Gastroesophageal sphincter (tissue), 3 donors: Measurements from ENCODE around the gene KCNN3.

Experiments
- CTCF ChIP-seq, 4 experiments: fragments of 200-600 bp in 2 of 4; fragments of 450-650 bp in 2 of 4; sonication (generic) in 1 of 4; IDR thresholded peaks; one replicate each; pipeline ENCODE4 v1.5.1; 2017 to 2019; ENCODE audit warnings: antibody characterized with exemption in 4 of 4, mild to moderate bottlenecking in 2 of 4, moderate library complexity in 2 of 4
- EP300 ChIP-seq: sonication (generic); formaldehyde crosslinking; IDR thresholded peaks from one replicate; pipeline ENCODE4 v1.6.1; 2017; ENCODE audit warnings: antibody characterized with exemption, mild to moderate bottlenecking
- POLR2A ChIP-seq, 2 donors: fragments of 450-650 bp; IDR thresholded peaks; one replicate each; pipeline ENCODE4 v1.6.1; 2017; ENCODE audit warnings: antibody characterized with exemption in 2 of 2, mild to moderate bottlenecking in 2 of 2, moderate library complexity in 1 of 2
- POLR2AphosphoS5 ChIP-seq: sonication (generic); formaldehyde crosslinking; IDR thresholded peaks from one replicate; pipeline ENCODE4 v1.6.1; 2017; ENCODE audit warnings: antibody characterized with exemption

- TF ChIP-seq CTCF (IDR thresholded peaks at IDR 0.05) (no peak), POLR2AphosphoS5 (no peak), EP300 (no peak), POLR2A (IDR thresholded peaks at IDR 0.05) (no peak)
Observed at GRCh38 chr1:154778275-154778674, 91.8 kb downstream of the KCNN3 start.
